OCI-LY7 (cell line): ENCODE results near the gene MAP3K5.

Source experiments
- CTCF ChIP-seq: fragments of 200-600 bp; sonication (generic); conservative IDR thresholded peaks from 2 replicates; pipeline ENCODE4 v1.5.1; 2014; ENCODE audit warnings: mild to moderate bottlenecking, antibody characterized with exemption, low read length, moderate library complexity, mixed read lengths
- EZH2phosphoT487 ChIP-seq: fragments of 200-600 bp; sonication (generic); IDR thresholded peaks from 2 replicates; pipeline ENCODE4 v1.6.1; 2018; ENCODE audit warnings: low read depth, borderline replicate concordance, mild to moderate bottlenecking, mixed run types, antibody characterized with exemption, low read length, moderate library complexity, mixed read lengths

GRCh38 chr6:136775548-136775947 is 16.7 kb downstream of the MAP3K5 start:
- TF ChIP-seq CTCF (no peak), EZH2phosphoT487 (no peak)
